RCC 7860 (cell line): ENCODE data around the gene POU6F1.

Experiments used
- DNase-seq: peaks from one replicate; pipeline ENCODE4 v3.0.0-alpha.2; 2015; ENCODE audit warnings: low spot score
- FAIRE-seq: peaks from 2 replicates; lab custom pipeline; 2012; peaks lifted over from hg19 to GRCh38; lab: Jason Lieb, UNC

POU6F1 gene

GRCh38 chr12:51199366-51199945 lies 18.4 kb downstream of the POU6F1 start:
- no peak for DNase-seq
- FAIRE-seq, result no peak

- DNase-seq (no peak), FAIRE-seq (no peak)
These were observed 19.1 kb downstream of the POU6F1 start for GRCh38 chr12:51198568-51199365.

- DNase-seq (no peak), FAIRE-seq (no peak)
These were observed 19.9 kb downstream of the POU6F1 start for GRCh38 chr12:51197736-51198567.

GRCh38 chr12:51196547-51196946 lies 21.3 kb downstream of the POU6F1 start:
- FAIRE-seq (no peak), DNase-seq (no peak)

GRCh38 chr12:51195841-51196240 lies 22.0 kb downstream of the POU6F1 start:
- FAIRE-seq (no peak), DNase-seq (no peak)

- DNase-seq, result no peak
- FAIRE-seq, result no peak
These were observed 25.6 kb downstream of the POU6F1 start for GRCh38 chr12:51192284-51192671.

GRCh38 chr12:51191516-51192283 lies 26.2 kb downstream of the POU6F1 start:
- no peak for FAIRE-seq
- no peak for DNase-seq

GRCh38 chr12:51190820-51191219 lies 27.0 kb downstream of the POU6F1 start:
- FAIRE-seq, result no peak
- DNase-seq, result no peak

- no peak for FAIRE-seq
- DNase-seq, result no peak
These were observed 28.0 kb downstream of the POU6F1 start for GRCh38 chr12:51189790-51190355.

- FAIRE-seq (no peak), DNase-seq (no peak)
These were observed 29.4 kb downstream of the POU6F1 start for GRCh38 chr12:51188359-51189051.

- FAIRE-seq (no peak), DNase-seq (no peak)
These were observed 30.4 kb downstream of the POU6F1 start for GRCh38 chr12:51187370-51187987.

- no peak for FAIRE-seq
- no peak for DNase-seq
These were observed 31.3 kb downstream of the POU6F1 start for GRCh38 chr12:51186465-51187085.

- no peak for DNase-seq
- no peak for FAIRE-seq
These were observed 32.6 kb downstream of the POU6F1 start for GRCh38 chr12:51185171-51185717.

GRCh38 chr12:51183816-51184215 lies 34.0 kb downstream of the POU6F1 start:
- DNase-seq (no peak), FAIRE-seq (no peak)

- no peak for DNase-seq
- FAIRE-seq, result no peak
These were observed 34.5 kb downstream of the POU6F1 start for GRCh38 chr12:51183349-51183748.

GRCh38 chr12:51181558-51181957 lies 36.3 kb downstream of the POU6F1 start:
- FAIRE-seq (no peak), DNase-seq (no peak)

- no peak for DNase-seq
- no peak for FAIRE-seq
These were observed 40.0 kb downstream of the POU6F1 start for GRCh38 chr12:51177897-51178296.

GRCh38 chr12:51174501-51174900 lies 43.4 kb downstream of the POU6F1 start:
- no peak for FAIRE-seq

More at GRCh38 chr12:51174501-51174900, 43.4 kb downstream of the POU6F1 start:
- no peak for DNase-seq
